A673 (cell line): ENCODE results near the gene ZNF205.

Experiments
- EZH2 ChIP-seq: fragments of 200-600 bp; sonication (generic); IDR thresholded peaks from 2 replicates; pipeline ENCODE4 v1.6.1; 2017; ENCODE audit warnings: borderline replicate concordance, low read depth, mild to moderate bottlenecking, mixed read lengths, antibody characterized with exemption, low read length; ENCODE audit not compliant: poor library complexity, severe bottlenecking
- TF ChIP-seq, protein P1 (sequence below): fragments of 300-800, 200-600 bp; sonication (generic); conservative IDR thresholded peaks from 2 replicates; pipeline ENCODE4 v1.5.1; 2017; ENCODE audit warnings: low read depth, mild to moderate bottlenecking, antibody characterized with exemption, low read length, moderate library complexity, mixed read lengths

DNA sequence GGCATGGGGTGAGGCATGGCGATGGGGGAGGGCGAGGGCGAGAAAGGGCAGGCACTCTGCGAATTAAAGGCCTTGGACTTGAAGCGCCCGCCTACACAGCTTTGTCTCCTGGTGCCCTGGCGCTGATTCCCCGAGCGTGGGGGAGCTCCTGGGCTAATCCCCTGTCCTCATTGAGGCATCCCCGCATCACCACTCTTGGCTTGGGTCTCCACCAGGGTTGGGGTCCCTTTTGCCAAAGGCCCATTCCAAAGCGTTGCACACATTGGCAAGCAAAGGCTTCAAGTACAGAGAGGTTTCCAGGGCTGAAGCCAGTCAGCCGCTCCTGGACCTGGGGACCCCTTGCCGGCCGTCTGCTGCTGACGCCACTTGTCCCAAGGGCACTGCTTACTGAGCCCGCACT, 8.0 kb downstream of the ZNF205 start:
- TF ChIP-seq, protein P1, sequence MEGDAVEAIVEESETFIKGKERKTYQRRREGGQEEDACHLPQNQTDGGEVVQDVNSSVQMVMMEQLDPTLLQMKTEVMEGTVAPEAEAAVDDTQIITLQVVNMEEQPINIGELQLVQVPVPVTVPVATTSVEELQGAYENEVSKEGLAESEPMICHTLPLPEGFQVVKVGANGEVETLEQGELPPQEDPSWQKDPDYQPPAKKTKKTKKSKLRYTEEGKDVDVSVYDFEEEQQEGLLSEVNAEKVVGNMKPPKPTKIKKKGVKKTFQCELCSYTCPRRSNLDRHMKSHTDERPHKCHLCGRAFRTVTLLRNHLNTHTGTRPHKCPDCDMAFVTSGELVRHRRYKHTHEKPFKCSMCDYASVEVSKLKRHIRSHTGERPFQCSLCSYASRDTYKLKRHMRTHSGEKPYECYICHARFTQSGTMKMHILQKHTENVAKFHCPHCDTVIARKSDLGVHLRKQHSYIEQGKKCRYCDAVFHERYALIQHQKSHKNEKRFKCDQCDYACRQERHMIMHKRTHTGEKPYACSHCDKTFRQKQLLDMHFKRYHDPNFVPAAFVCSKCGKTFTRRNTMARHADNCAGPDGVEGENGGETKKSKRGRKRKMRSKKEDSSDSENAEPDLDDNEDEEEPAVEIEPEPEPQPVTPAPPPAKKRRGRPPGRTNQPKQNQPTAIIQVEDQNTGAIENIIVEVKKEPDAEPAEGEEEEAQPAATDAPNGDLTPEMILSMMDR = no peak
- no peak for TF ChIP-seq EZH2
